ENCODE results near the gene ZNF518A.

DNA sequence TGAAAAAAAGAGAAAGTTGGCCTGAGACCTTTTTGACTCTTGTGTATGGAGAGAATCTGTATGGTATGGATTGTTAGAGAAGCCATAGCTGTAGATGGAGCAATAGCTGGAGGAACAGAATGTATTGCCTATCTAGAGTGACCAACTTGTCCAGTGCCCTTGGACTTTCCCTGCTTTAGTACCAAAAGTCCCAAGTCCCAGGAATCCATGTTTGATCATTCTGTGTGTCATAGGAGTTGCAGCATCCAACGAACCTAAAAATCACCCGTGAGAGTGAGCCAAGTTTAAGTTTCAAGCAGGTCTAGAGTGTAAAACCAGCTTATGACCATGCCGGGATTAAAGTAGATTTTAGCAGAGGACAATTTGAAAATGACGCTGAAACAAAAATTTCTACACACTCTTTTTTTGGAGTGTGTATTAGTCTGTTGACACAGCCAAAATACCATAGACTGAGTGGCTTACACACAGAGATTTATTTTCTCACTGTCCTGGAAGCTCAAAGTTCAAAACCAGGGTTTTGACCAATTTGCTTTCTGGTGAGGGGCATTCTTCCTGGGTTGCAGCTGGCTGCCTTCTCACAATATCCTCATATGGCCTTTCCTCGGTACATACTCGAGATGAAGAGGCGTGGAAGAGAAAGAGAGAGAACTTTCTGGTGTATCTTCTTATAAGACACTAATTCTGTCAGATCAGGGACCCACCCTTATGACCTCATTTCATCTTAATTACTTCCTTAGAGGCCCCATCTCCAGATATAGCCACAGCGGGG lies 36.9 kb upstream of the ZNF518A start:
- TF ChIP-seq, protein P1, sequence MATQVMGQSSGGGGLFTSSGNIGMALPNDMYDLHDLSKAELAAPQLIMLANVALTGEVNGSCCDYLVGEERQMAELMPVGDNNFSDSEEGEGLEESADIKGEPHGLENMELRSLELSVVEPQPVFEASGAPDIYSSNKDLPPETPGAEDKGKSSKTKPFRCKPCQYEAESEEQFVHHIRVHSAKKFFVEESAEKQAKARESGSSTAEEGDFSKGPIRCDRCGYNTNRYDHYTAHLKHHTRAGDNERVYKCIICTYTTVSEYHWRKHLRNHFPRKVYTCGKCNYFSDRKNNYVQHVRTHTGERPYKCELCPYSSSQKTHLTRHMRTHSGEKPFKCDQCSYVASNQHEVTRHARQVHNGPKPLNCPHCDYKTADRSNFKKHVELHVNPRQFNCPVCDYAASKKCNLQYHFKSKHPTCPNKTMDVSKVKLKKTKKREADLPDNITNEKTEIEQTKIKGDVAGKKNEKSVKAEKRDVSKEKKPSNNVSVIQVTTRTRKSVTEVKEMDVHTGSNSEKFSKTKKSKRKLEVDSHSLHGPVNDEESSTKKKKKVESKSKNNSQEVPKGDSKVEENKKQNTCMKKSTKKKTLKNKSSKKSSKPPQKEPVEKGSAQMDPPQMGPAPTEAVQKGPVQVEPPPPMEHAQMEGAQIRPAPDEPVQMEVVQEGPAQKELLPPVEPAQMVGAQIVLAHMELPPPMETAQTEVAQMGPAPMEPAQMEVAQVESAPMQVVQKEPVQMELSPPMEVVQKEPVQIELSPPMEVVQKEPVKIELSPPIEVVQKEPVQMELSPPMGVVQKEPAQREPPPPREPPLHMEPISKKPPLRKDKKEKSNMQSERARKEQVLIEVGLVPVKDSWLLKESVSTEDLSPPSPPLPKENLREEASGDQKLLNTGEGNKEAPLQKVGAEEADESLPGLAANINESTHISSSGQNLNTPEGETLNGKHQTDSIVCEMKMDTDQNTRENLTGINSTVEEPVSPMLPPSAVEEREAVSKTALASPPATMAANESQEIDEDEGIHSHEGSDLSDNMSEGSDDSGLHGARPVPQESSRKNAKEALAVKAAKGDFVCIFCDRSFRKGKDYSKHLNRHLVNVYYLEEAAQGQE (IDR thresholded peaks at IDR 0.05; ENCODE audit: insufficient read depth in 1 of 2, low read depth in 2 of 2, low read length in 1 of 2) = no peak
- TF ChIP-seq, protein P2, sequence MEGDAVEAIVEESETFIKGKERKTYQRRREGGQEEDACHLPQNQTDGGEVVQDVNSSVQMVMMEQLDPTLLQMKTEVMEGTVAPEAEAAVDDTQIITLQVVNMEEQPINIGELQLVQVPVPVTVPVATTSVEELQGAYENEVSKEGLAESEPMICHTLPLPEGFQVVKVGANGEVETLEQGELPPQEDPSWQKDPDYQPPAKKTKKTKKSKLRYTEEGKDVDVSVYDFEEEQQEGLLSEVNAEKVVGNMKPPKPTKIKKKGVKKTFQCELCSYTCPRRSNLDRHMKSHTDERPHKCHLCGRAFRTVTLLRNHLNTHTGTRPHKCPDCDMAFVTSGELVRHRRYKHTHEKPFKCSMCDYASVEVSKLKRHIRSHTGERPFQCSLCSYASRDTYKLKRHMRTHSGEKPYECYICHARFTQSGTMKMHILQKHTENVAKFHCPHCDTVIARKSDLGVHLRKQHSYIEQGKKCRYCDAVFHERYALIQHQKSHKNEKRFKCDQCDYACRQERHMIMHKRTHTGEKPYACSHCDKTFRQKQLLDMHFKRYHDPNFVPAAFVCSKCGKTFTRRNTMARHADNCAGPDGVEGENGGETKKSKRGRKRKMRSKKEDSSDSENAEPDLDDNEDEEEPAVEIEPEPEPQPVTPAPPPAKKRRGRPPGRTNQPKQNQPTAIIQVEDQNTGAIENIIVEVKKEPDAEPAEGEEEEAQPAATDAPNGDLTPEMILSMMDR (IDR thresholded peaks at IDR 0.05) = no peak
- TF ChIP-seq TCF7L2 (IDR thresholded peaks at IDR 0.05; ENCODE audit: low read depth, low read length) (no peak), POLR2AphosphoS5 (IDR thresholded peaks at IDR 0.05; ENCODE audit: low read depth, low read length) (no peak), SIN3A (IDR thresholded peaks at IDR 0.05; ENCODE audit: borderline replicate concordance, insufficient read depth, low read depth, low read length) (no peak)
